Adipose tissue (tissue), 3 donors: ENCODE results near the gene HAUS8. TPM values are rescaled to one million over a fixed set of nuclear protein-coding genes. Genes with fewer than 3 reads are reported as not detected.
A peak's percentile ranks its signal among the peaks of the same experiment; 100 is the strongest.
"Not testable (repeated sequence)": the region's sequence is repeated elsewhere in the genome, so short reads cannot be mapped to it uniquely, and the experiment has no call there.

Experiments used
- H3K27ac ChIP-seq: one replicate; pipeline ENCODE4 v1.5.1; 2013; ENCODE audit warnings: low read depth, low read length
- WGBS, 3 donors: extraction: QIAGEN DNeasy Blood & Tissue Kit; methylation state at CpG; one replicate each; pipeline ENCODE4 v1.1.7; 2013; 5-methylcytosine and 5-hydroxymethylcytosine counted together
- polyA plus RNA-seq, 3 donors: library from polyadenylated mRNA; stranded (reverse); fragments of 200-250 nt; gene quantifications; one replicate each; pipeline ENCODE4 v1.2.3, GENCODE V29; 2013
- donor health status: healthy with polysubstance abuse.
- donor health status: Bipolar disorder and iron deficiency.
- donor health status: healthy.

The HAUS8 gene, protein sequence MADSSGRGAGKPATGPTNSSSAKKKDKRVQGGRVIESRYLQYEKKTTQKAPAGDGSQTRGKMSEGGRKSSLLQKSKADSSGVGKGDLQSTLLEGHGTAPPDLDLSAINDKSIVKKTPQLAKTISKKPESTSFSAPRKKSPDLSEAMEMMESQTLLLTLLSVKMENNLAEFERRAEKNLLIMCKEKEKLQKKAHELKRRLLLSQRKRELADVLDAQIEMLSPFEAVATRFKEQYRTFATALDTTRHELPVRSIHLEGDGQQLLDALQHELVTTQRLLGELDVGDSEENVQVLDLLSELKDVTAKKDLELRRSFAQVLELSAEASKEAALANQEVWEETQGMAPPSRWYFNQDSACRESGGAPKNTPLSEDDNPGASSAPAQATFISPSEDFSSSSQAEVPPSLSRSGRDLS
- polyA plus RNA-seq: 1 to 10 TPM; 2.7 to 9.0 (median 5.1) TPM

DNA sequence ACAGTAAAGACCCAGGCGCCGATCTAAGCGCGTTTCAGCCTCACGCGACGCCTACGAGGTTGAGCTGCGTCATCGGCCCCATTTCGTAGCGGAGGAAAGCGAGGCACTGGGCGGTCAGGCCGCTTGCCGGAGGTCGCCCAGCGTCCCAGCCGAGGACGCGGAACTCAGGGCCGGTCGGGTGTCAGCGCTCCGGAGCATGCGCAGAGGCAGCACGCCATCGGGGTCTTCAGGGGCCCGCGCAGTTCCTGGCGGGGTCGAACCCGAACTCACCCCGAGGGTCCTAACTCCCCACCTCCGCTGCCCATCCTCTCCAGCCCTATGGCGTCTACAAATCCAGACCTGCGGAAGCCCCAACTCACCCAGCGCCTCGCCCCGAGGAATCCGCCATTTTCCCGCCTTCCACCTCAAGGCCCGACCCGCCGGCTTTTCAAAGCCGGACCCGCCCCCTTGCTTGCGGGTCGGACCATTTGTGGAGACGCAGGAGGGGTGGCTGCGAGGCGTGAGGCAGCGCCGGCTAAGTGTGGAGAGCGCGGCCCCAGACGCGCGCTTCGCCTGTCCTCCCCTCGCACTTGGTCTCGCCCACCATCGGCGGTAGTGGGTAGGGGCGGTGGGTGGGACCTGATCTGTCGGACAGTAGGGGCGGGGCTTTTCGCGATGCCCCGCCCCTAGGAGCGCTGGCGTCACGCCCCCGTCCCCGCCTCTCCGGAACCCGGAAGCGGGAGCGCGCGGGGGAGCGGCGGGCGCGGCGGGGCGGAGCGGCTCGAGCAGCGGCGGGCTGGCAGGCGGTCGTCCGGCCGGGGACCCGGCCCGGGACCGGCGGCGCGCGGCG, at the start of gene HAUS8, which contains the start of gene MYO9B:
HAUS8 (minus strand) TSS at position 418 of the 829 bp plus-strand sequence; CDS start at position 388, 30 bp downstream.
MYO9B (plus strand) TSS at position 743 of the 829 bp plus-strand sequence. CDS start 25,941 bp downstream, outside the sequence.
- no peak within 1 kb of the TSS for H3K27ac ChIP-seq
- WGBS, 3 donors: 0% methylated on average over 96 to 103 of the region's 103 CpGs

DNA sequence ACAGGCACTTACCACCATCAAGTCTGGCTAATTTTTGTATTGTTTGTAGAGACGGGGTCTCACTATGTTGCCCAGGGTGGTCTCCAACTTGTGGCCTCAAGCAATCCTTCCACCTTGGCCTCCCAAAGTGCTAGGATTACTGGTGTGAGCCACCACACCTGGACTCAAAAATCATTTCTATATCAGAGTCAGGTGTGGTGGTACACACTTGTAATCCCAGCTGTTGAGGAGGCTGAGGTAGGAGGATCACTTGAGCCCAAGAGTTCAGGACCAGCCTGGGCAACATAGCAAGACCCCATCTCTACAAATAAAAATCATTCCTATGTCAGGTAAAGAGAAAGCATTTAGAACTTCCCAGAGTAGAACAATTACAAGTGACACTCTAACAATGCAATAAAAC, 48.8 kb upstream of the HAUS8 start:
- H3K27ac ChIP-seq: no peak overlapping the region

DNA sequence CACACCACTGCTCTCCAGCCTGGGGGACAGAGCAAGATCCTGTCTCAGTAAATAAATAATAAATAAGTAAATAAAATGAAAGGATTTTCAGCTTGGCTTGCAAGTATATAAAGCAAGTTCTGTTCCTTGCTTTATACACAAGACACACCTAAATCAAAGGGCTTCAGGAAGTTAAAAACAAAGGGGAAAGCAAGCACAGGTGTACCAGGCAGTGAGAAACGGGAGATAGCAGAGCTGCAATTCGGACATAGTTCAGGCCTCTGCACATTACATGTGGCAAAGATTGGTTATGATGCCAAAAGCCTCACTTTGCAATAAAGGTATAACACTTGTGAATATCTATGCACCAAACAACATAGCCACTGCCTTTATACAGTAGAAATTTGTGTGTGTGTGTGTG, 47.8 kb upstream of the HAUS8 start:
- WGBS, 3 donors: 85 to 98% (median 94%) methylated on average over 2 of the region's 2 CpGs
- no peak overlapping the region for H3K27ac ChIP-seq

More for the DNA sequence above, 48.8 kb upstream of the HAUS8 start:
- 89 to 100% (median 91%) methylated on average over 1 of the region's 1 CpG for WGBS, 3 donors

DNA sequence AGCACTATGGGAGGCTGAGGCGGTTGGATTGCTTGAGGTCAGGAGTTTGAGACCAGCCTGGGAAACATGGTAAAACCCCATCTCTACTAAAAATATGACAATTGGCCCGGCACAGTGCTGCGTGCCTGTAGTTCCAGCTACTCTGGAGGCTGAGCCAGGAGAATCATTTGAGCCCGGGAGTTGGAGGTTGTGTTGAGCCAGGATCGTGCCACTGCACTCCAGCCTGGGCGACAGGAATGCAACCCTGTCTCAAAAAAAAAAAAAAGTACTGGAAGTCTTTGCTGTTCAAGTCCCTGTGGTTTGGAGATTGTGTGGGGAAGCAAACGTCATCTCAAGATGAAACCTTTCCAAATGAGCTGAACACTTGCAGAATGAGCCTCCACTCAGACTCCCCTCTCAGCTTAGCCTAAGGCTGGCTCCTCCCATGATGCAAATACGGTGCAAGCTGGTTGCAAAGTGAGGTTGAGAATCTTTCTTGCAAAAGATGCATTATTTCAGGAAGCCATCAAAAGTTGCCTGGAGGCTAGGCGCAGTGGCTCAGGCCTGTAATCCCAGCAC, 46.6 kb upstream of the HAUS8 start:
- H3K27ac ChIP-seq: no peak overlapping the region
- 70 to 86% (median 73%) methylated on average over 9 of the region's 9 CpGs for WGBS, 3 donors

DNA sequence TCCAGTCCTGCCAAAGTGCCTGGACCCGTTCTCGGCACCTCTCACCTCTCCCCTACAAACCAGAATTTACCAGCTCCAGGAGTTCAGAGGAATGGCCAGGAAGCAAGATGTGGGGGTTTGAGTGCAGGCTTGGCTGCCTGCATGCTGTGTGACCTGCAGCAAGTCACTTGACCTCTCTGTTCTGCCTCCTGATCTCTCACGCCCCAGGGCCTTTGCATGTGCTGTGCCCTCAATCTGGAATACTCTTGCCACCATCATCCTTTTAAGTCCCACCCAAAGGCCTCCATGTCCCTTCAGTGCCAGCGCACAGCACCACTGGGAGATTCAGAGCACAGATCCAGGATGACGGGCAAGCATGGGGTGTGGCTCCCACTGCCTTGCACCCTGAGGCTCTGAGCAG, 43.7 kb upstream of the HAUS8 start:
- WGBS, 3 donors: 91 to 96% (median 94%) methylated on average over 5 of the region's 5 CpGs

DNA sequence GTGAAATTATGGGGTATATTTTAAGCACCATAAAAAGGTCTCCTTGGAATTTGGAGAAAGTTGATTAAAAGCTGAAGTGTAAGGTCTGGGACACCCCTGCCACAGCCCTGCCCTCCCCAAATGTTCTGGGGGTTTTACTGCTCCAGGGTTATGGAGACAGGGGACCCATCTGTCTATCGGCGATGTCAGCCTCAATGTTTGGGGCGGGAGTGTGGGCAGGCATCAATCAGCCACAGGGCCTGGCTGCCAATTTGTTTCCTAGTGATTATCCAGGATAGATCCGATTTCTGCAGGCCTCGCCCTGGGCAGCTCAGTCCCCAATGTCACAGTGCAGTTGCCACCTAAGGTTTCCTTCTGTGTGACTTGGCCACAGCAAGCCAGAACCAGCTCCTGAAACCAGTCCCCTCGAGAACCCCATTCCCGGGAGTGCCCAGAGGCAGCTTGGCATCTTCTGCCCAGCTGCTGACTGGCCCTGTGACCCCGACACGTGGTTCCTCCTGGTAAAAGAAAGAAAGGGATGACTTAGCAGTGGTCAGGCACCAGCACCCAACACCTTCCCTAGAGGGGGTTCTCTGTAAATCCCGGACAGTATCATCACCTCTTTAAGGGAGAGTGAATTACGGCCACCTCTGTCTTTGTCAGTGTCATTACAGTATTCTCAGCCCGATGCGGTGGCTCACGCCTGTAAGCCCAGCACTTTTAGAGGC, 41.9 kb upstream of the HAUS8 start:
- WGBS, 3 donors: 74 to 88% (median 82%) methylated on average over 14 of the region's 14 CpGs
- H3K27ac ChIP-seq: no peak overlapping the region

More for the DNA sequence above, 43.7 kb upstream of the HAUS8 start:
- H3K27ac ChIP-seq: no peak overlapping the region

DNA sequence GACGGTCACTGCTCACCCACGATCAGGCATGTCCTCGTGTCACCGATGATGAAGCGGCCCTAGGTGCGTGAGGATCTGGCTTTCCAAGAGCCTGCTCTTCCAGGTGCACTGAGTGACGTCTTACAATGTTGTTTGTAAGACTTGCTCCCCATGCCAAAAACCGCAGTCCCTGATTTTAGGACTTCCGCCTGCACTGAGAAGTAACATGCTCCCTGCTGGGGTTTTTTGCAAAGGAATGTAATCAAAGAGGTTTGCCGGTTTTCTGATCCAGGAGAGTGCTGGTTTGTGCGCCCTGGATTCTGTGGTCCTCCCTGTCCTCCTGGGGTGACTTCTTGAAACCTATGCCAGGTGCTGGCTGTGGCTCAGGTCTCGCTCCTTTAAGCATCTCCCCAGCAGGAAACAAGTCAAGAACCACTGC, 39.2 kb upstream of the HAUS8 start:
- H3K27ac ChIP-seq: no peak overlapping the region
- WGBS, 3 donors: 82 to 84% (median 82%) methylated on average over 12 of the region's 12 CpGs

DNA sequence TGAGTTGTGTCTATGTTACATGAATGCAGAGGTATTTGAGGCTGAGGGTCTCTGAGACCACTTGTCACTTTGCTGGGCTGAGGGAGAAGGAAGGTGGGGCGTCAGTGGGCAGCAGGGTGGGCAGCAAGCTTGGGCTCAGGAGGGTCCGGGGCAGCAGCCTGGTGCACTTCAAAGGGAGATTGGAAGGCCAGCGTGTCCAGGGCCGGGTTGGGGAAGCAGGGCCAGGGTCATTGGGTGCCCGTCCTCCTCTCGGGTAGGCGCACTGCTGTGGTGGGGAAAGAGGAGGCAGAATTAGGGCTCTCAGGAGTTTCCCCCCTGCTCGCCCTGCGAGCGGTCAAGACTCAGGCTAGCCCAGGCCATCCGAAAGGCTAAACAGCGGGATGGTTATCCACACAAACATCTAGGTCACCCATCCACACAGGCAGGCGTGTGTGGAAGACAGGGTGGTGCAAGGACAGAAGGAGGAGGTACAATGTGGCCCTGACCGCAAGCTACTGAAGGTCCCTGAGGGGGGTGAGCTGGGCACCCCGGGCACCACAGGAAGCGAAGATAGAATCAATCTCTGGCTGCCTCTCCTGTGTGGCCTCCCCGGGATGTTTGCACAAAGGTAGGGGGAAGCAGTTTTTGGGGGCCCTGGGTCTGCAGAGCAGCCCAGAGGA, 38.0 kb upstream of the HAUS8 start:
- 83 to 91% (median 85%) methylated on average over 17 of the region's 17 CpGs for WGBS, 3 donors
- H3K27ac ChIP-seq: no peak overlapping the region

DNA sequence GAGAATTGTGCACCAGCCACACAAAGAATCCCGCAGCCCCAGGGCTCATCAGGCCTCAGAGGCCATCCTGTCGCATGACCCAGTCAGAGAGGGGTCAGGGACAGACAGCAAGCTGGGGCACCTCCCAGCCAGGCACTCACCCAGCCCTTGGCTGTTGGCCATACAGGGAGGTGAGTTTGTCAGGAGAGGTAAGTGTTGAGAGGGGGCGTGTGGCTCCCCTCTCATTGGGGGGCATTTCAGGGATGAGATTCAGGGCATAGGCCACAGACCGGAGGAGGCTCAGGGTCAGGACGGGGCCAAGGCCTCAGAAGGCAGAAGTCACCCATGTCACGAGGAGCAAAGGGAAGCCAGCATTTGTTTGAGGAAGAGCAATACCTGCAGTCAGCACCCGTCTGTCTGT, 37.4 kb upstream of the HAUS8 start:
- no peak overlapping the region for H3K27ac ChIP-seq
- 64 to 84% (median 80%) methylated on average over 7 of the region's 7 CpGs for WGBS, 3 donors

DNA sequence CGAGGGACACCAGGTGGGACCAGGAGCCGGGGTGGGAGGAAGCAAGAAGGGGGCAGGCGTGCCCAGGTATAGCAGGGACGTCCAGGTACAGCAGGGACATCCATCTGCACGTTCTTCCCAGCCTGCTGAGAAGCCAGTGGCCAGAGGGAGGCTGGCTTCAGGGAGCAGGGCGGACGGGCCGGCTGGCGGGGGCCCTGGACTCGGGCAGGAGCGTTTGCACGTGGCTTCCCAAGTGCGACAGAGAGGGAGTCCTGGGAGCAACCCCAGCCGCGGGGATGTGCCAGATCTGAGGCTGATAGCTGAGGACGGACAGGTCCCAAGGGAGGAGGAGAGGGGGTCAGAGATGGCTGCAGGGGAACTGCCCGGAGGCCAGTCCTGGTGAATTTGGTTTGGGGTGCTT, 37.0 kb upstream of the HAUS8 start:
- no peak overlapping the region for H3K27ac ChIP-seq

DNA sequence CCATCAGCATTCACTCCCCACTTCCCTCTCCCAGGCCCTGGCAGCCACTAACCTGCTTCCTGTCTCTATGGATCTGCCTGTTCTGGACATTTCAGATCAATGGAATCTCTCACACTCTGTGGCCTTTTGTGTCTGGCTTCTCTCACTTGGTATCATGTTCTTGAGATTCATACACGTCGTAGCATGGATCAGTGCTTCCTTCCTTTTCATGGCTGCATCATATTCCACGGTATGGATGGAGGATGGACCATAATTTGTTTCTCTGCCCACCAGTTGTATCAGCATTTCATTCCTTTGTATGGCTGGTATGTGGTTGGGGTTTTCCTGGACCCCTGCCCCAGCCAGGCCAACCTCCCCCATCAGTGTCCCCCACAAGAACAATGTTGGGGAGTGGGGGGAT, 36.5 kb upstream of the HAUS8 start:
- 75 to 95% (median 82%) methylated on average over 3 of the region's 3 CpGs for WGBS, 3 donors

More for the DNA sequence above, 37.0 kb upstream of the HAUS8 start:
- WGBS, 3 donors: 79 to 85% (median 80%) methylated on average over 16 to 17 of the region's 17 CpGs

DNA sequence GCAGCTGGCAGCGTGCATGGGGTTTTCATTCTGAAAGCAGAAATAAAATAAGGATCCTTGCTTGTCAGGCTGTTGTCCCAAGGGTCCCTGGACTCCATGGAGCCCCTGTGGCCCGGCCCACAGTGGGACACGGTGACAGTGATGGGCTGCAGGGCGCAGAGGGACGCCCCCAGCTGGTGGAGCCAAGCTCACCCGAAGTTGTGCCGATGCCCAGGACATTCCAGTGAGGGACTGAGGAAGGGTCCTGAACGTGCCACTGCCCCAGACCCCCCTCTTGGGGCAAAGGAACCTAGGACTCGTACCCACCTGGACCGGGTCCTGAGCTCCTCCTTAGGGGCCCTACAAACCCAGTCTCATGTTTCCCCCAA, 35.3 kb upstream of the HAUS8 start:
- 77 to 95% (median 79%) methylated on average over 9 to 10 of the region's 10 CpGs for WGBS, 3 donors
- H3K27ac ChIP-seq: peak overlapping the region; percentile 10

More for the DNA sequence above, 36.5 kb upstream of the HAUS8 start:
- H3K27ac ChIP-seq: no peak overlapping the region

DNA sequence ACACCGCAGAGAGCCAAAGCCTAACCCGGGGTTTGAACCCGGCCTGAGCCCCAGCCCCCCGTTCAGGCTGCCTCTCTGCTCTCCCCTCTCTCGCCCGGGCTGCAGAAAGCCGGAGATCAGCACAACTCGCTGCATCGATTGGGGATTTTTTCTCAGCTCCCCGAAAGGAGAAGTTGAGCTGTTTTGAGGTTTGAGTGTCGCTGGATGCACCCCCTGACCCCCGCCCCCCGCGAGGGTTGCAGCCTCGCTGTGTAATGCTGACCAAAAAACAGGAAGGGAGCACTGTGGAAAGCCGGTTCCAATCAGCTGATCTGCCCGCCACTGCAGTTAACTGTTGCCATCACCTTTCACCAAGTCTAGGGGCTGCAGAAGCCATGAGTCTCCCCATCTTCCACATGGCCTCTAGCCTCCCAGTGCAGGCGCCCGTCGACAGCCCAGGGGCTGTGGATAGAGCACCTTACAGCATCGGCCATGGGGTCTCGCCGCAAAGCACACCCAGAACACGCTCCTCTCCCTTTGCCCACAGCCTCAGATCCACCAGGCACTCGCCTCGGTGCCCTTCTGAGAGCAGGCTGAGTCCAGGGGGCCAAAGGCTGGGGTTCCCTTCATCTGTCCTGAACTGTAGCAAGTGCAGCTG, 34.8 kb upstream of the HAUS8 start:
- 59 to 81% (median 66%) methylated on average over 26 of the region's 26 CpGs for WGBS, 3 donors
- peak overlapping the region; percentile 10 for H3K27ac ChIP-seq

DNA sequence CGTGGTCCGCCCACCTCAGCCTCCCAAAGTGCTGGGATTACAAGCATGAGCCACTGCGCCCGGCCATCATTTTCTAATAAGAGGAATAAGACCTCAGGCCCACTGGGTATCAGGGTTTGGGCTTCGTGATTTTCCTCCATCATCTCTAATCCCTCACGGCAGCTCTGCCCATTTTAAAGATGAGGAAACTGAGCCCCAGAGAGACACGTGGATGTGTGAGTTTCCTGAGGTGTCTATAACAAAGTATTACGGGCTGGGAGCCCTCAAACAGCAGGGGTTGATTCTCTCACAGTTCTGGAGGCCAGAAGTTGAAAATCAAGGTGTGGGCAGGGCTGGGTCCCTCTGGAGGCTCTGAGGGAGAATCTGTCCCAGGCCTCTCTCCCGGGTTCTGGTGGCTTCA, 34.0 kb upstream of the HAUS8 start:
- 87 to 92% (median 88%) methylated on average over 9 of the region's 9 CpGs for WGBS, 3 donors
- no peak overlapping the region for H3K27ac ChIP-seq

DNA sequence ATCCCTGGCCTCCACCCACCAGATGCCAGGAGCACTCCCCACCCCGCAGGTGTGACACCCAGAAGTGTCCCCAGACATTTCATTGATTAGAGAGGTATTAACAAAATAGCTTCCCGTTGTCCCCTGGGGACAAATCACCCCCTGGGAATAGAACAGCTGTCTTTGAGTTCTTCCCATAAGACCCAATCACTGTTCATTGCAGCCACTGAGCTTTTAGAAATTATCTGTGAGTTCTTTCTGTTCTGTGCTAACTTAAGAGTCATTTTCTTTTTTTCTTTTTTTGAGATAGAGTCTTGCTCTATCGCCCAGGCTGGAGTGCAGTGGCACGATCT, 33.2 kb upstream of the HAUS8 start:
- H3K27ac ChIP-seq: no peak overlapping the region
- WGBS, 3 donors: 71 to 84% (median 76%) methylated on average over 4 of the region's 4 CpGs

DNA sequence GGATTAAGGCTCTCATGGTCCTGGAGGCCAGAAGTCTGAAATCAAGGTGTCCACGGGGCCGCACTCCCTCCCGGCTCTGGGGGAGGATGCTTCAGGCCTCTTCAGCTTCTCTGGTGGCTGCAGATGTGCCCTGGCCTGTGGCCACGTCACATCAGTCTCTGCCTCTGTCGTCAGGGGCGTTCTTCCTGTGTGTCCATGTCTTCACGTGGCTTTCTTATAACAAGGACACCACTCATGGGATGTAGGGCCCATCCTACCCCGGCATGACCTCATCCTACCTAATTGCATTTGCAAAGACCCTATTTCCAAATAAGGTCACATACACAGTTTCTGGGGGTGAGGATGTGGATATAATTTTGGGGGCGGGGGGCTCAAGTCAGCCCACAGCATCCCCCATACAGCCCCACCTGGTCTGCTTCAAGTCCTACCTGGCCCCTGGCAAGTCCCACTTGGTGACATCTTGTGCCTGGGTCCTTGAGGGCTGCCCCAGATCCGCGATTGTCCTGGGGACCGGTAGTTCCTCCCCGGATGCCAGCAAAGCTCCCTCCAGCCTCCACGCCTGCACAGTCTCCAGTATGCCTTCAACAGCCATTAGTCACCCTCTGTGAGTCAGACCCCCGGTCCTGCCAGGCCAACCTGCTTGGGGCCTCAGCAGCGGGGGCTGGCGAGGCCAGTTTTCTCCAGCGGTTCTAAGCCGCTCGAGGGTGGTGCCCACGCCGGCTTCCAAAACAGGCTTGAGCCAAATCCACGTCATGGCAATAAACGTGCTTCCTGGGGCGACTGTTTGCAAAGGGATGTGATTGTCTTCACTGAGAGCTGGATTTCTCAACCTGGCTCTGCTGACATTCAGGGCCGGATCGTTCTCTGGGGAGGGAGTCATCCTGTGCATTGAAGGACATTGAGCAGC, 32.5 kb upstream of the HAUS8 start:
- 28 to 56% (median 35%) methylated on average over 27 of the region's 27 CpGs for WGBS, 3 donors
- peak overlapping the region; percentile 6 for H3K27ac ChIP-seq

DNA sequence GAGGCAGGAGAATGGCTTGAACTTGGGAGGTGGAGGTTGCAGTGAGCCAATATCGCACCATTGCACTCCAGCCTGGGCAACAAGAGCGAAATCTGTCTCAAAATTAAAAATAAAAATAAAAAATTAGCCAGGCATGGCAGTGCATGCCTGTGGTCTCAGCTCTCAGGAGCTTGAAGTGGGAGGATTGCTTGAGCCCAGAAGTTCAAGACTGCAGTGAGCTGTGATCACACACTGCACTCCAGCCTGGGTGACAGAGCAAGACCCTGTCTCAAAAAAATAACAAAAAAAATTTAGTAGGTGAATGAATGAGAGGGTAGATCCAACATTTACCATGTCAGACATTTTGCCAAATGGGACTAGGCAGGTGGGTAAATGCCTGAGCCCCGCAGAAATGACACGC, 31.7 kb upstream of the HAUS8 start:
- H3K27ac ChIP-seq: not testable (repeated sequence)
- WGBS, 3 donors: 98 to 100% (median 100%) methylated on average over 4 of the region's 4 CpGs
